Ishikawa (cell line): Measurements from ENCODE around the gene ENTPD5.

ENCODE experiments used
- CEBPB ChIP-seq: IDR thresholded peaks from 2 replicates; pipeline ENCODE4 v1.6.1; 2012
- CREB1 ChIP-seq: IDR thresholded peaks from 2 replicates; pipeline ENCODE4 v1.6.1; 2012; ENCODE audit warnings: low read depth
- EGR1 ChIP-seq: IDR thresholded peaks from 2 replicates; pipeline ENCODE4 v1.6.1; 2012
- EP300 ChIP-seq: IDR thresholded peaks from 2 replicates; pipeline ENCODE4 v1.6.1; 2012; ENCODE audit warnings: borderline replicate concordance
- FOXM1 ChIP-seq: IDR thresholded peaks from 2 replicates; pipeline ENCODE4 v1.6.1; 2012; ENCODE audit warnings: low read depth, borderline replicate concordance
- NFIC ChIP-seq: IDR thresholded peaks from 2 replicates; pipeline ENCODE4 v1.6.1; 2012
- RAD21 ChIP-seq: IDR thresholded peaks from 2 replicates; pipeline ENCODE4 v1.6.1; 2012; ENCODE audit warnings: low read depth
- TAF1 ChIP-seq: IDR thresholded peaks from 2 replicates; pipeline ENCODE4 v1.6.1; 2012; ENCODE audit warnings: low read depth, mild to moderate bottlenecking
- TCF12 ChIP-seq: IDR thresholded peaks from 2 replicates; pipeline ENCODE4 v1.6.1; 2012; ENCODE audit warnings: low read depth
- TEAD4 ChIP-seq: IDR thresholded peaks from 2 replicates; pipeline ENCODE4 v1.6.1; 2012
- YY1 ChIP-seq: IDR thresholded peaks from 2 replicates; pipeline ENCODE4 v1.6.1; 2012; ENCODE audit warnings: low read depth
- ZBTB7A ChIP-seq: IDR thresholded peaks from 2 replicates; pipeline ENCODE4 v1.6.1; 2012; ENCODE audit warnings: low read depth
- TF ChIP-seq, protein P1 (sequence below): IDR thresholded peaks from 2 replicates; pipeline ENCODE4 v1.6.1; 2012
- TF ChIP-seq, protein P2 (sequence below): IDR thresholded peaks from 2 replicates; pipeline ENCODE4 v1.6.1; 2012; ENCODE audit warnings: low read depth, mild to moderate bottlenecking
- TF ChIP-seq, protein P3 (sequence below): IDR thresholded peaks from 2 replicates; pipeline ENCODE4 v1.6.1; 2012

The ENTPD5 gene

DNA sequence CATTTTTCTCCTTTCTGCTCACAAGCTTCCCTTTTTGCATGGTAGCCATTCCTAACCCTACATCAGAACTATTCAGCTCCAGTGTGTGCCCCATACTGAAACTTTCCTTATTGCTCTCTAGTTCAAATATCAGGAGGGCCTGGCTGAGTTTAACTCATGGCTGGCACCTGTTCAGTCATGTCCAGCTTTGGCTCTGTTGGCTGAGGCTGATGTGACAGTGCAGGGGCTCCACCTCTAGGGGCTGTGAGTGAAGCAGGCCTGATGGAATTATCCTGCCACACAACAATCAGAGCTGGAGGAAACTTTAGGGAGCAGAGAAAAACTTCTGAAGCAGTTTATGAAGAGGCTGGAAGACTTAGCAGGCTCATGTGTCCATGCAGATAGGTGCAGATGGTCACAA is 60.5 kb downstream of the ENTPD5 start:
- TF ChIP-seq FOXM1 (no peak), TAF1 (no peak)
- TF ChIP-seq, protein P1, sequence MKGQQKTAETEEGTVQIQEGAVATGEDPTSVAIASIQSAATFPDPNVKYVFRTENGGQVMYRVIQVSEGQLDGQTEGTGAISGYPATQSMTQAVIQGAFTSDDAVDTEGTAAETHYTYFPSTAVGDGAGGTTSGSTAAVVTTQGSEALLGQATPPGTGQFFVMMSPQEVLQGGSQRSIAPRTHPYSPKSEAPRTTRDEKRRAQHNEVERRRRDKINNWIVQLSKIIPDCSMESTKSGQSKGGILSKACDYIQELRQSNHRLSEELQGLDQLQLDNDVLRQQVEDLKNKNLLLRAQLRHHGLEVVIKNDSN: no peak

DNA sequence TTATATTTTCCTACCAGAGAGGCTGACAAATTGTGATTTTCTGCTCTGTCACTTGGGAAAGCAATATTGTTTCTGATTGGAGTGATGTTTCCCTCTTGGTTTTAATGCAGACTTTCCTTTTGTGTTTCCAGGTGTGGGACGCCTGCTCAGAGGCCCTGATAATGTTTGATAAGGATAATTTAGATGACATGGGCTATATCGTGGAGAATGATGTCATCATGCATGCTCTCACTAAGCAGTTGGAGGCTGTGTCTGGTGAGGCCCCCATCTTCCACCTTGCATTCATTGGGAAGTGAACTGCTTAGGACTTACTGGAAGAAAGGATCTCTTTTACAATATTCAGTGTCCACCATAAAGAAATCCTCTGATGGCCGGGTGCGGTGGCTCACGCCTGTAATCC is 63.4 kb downstream of the ENTPD5 start:
- TF ChIP-seq, protein P2, sequence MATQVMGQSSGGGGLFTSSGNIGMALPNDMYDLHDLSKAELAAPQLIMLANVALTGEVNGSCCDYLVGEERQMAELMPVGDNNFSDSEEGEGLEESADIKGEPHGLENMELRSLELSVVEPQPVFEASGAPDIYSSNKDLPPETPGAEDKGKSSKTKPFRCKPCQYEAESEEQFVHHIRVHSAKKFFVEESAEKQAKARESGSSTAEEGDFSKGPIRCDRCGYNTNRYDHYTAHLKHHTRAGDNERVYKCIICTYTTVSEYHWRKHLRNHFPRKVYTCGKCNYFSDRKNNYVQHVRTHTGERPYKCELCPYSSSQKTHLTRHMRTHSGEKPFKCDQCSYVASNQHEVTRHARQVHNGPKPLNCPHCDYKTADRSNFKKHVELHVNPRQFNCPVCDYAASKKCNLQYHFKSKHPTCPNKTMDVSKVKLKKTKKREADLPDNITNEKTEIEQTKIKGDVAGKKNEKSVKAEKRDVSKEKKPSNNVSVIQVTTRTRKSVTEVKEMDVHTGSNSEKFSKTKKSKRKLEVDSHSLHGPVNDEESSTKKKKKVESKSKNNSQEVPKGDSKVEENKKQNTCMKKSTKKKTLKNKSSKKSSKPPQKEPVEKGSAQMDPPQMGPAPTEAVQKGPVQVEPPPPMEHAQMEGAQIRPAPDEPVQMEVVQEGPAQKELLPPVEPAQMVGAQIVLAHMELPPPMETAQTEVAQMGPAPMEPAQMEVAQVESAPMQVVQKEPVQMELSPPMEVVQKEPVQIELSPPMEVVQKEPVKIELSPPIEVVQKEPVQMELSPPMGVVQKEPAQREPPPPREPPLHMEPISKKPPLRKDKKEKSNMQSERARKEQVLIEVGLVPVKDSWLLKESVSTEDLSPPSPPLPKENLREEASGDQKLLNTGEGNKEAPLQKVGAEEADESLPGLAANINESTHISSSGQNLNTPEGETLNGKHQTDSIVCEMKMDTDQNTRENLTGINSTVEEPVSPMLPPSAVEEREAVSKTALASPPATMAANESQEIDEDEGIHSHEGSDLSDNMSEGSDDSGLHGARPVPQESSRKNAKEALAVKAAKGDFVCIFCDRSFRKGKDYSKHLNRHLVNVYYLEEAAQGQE: no peak
- no peak for TF ChIP-seq FOXM1
- TF ChIP-seq, protein P1: no peak
- no peak for TF ChIP-seq ZBTB7A
- no peak for TF ChIP-seq TEAD4
- no peak for TF ChIP-seq EGR1
- TF ChIP-seq EP300: no peak
- TF ChIP-seq, protein P3, sequence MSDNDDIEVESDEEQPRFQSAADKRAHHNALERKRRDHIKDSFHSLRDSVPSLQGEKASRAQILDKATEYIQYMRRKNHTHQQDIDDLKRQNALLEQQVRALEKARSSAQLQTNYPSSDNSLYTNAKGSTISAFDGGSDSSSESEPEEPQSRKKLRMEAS: no peak
- no peak for TF ChIP-seq CEBPB
- TF ChIP-seq NFIC: no peak
- no peak for TF ChIP-seq TAF1
- no peak for TF ChIP-seq YY1
- TF ChIP-seq TCF12: no peak
- no peak for TF ChIP-seq CREB1
- no peak for TF ChIP-seq RAD21

DNA sequence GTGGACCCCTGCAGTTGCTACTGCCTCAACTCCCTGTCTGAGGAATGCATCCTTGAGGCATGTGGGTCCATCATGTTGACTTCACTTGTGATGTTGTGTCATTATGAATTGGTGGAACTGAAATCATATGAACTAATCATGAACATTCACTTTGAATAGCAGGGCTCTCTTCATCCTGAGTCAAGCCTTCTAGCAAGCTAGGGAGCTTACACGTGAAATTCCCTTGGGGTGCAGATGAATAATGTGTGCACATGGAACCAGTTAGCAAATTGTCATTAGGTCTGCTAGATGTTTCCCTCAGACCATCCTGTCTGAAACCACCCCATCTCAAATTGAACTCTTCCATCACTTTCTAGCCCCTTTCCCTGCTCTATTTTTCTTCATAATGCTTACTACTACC is 65.4 kb downstream of the ENTPD5 start:
- no peak for TF ChIP-seq CEBPB
- TF ChIP-seq, protein P2: no peak
- TF ChIP-seq EP300: no peak
- TF ChIP-seq RAD21: no peak
- TF ChIP-seq, protein P3: no peak

DNA sequence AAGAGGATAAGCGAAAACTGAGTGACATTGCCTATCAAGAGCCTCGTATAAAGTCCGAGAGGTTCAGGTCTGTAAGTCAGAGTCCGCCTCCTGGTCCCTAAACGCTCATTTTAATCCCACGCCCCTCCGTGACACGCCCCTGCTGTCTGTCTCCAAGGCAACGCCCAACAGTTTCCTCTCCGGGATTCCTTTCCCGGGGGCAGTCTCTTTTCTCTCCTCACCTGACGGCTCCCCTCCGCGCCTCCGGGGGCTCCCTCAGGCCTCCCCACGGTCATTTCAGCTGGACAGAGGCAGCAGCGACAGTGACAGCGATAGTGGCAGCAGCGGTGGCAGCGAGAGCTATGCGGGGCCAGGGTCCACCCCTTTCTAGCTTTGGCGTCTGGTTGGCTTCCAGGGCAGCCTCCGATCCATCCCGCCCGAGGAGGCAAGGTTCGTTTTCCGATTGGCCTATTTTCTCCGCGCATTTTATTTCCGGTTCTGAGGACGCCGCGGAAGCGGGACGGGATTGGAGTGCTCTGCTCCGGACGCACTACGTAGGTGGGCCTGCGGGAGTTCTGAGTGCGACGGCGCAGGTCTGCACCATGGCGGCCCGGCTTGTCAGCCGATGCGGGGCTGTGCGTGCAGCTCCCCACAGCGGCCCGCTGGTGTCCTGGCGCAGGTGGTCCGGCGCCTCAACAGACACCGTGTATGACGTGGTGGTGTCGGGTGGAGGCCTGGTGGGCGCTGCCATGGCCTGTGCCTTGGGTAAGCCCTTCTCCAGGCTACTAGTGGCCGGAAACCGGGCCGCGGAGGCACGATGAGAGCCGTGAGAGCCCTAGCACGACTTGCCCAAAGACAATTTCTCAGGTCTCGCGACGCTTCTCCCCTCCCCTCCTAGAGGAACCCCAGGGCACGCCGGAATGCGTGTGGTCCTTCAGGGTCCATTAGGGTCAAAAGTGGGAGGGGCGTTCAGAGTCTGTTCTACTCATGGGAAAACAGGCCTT is 69.0 kb downstream of the ENTPD5 start, which contains the start of the genes COQ6 and FAM161B:
Gene COQ6, plus strand, starts transcription at position 551 of the 983 bp plus-strand sequence. Its CDS starts 31 bp downstream, at position 582.
Gene FAM161B, minus strand, starts transcription at position 343 of the 983 bp plus-strand sequence. Its CDS starts 68 bp downstream, at position 275.
- TF ChIP-seq NFIC: no peak
- TF ChIP-seq EP300: no peak
- no peak for TF ChIP-seq CEBPB
- TF ChIP-seq, protein P3: peak; percentile 54; the same call in 1 of the 2 replicates
- no peak; the same call in 1 of the 2 replicates for TF ChIP-seq EGR1
- TF ChIP-seq, protein P1: no peak
- TF ChIP-seq, protein P2: peak; percentile 49; the same call in 1 of the 2 replicates
- TF ChIP-seq TAF1: peak; percentile 94
- peak; percentile 91 for TF ChIP-seq YY1
- TF ChIP-seq RAD21: no peak; the same call in 1 of the 2 replicates
- no peak for TF ChIP-seq ZBTB7A
- peak; percentile 58 for TF ChIP-seq CREB1
- TF ChIP-seq TCF12: peak; percentile 45; the same call in 1 of the 2 replicates
- TF ChIP-seq FOXM1: 0 out of 2 replicates have a peak, but pooled peaks have one; percentile 13
- peak; percentile 8 for TF ChIP-seq TEAD4
